Measurements from ENCODE around the gene CRISPLD2.

CRISPLD2 gene

GRCh38 chr16:84930298-84931106 lies 110.7 kb downstream of the CRISPLD2 start:
- peaks cover 0 to 33% (median 13%) of the 10 kb centered on the region in 4 donors for H3K4me1 ChIP-seq
- H3K4me3 ChIP-seq: no peak overlapping the region
- TF ChIP-seq CTCF (IDR thresholded peaks at IDR 0.05): no peak
- H3K9me3 ChIP-seq: peaks cover 0 to 4% (median 0%) of the 10 kb centered on the region in 3 donors
- no peaks in the 10 kb centered on the region for H3K27me3 ChIP-seq
- H3K36me3 ChIP-seq: no peaks in the 10 kb centered on the region
- no peak overlapping the region for H3K27ac ChIP-seq
- intact Hi-C loops (cut with DNase I; ENCODE audit: low total_unique reads): no loop called here
- no peak for DNase-seq

GRCh38 chr16:84931107-84931494 lies 111.3 kb downstream of the CRISPLD2 start:
- Histone ChIP-seq H3K4me1 (peaks cover 0 to 33% (median 13%) of the 10 kb centered on the region in 4 donors), H3K27me3 (no peaks in the 10 kb centered on the region), H3K9me3 (peaks cover 0 to 4% (median 0%) of the 10 kb centered on the region in 3 donors), H3K36me3 (no peaks in the 10 kb centered on the region), H3K4me3 (no peak overlapping the region), H3K27ac (no peak overlapping the region)
- intact Hi-C loops (cut with DNase I; ENCODE audit: low total_unique reads): no loop called here
- no peak for DNase-seq
- no peak for TF ChIP-seq CTCF (IDR thresholded peaks at IDR 0.05)

- no peak for TF ChIP-seq CTCF (IDR thresholded peaks at IDR 0.05)
- no peaks in the 10 kb centered on the region for H3K36me3 ChIP-seq
- intact Hi-C loops (cut with DNase I; ENCODE audit: low total_unique reads): no loop called here
- no peaks in the 10 kb centered on the region for H3K27me3 ChIP-seq
- H3K4me3 ChIP-seq: no peak overlapping the region
- peaks cover 0 to 33% (median 13%) of the 10 kb centered on the region in 4 donors for H3K4me1 ChIP-seq
- H3K9me3 ChIP-seq: peaks cover 0 to 4% (median 0%) of the 10 kb centered on the region in 3 donors
- no peak overlapping the region for H3K27ac ChIP-seq
- DNase-seq: no peak
Measured at GRCh38 chr16:84931506-84931905, 111.7 kb downstream of the CRISPLD2 start.

- Histone ChIP-seq H3K36me3 (no peaks in the 10 kb centered on the region), H3K27ac (peak overlapping the region in 1 of 2 donors; percentile 74), H3K27me3 (no peaks in the 10 kb centered on the region), H3K9me3 (peaks cover 0 to 4% (median 0%) of the 10 kb centered on the region in 3 donors), H3K4me3 (no peak overlapping the region), H3K4me1 (peaks cover 0 to 33% (median 13%) of the 10 kb centered on the region in 4 donors)
- no peak for DNase-seq
- intact Hi-C loops (cut with DNase I; ENCODE audit: low total_unique reads): no loop called here
- TF ChIP-seq CTCF (IDR thresholded peaks at IDR 0.05): no peak
Measured at GRCh38 chr16:84932681-84933080, 112.9 kb downstream of the CRISPLD2 start.

GRCh38 chr16:84933774-84934631 lies 114.2 kb downstream of the CRISPLD2 start:
- H3K4me1 ChIP-seq: peaks cover 0 to 20% (median 12%) of the 10 kb centered on the region in 4 donors
- H3K9me3 ChIP-seq: peaks cover 0 to 4% (median 0%) of the 10 kb centered on the region in 3 donors
- peak overlapping the region; percentile 74 to 75 for H3K27ac ChIP-seq
- peak overlapping the region; percentile 19 to 33 for H3K4me3 ChIP-seq
- no peak for TF ChIP-seq CTCF (IDR thresholded peaks at IDR 0.05)
- no peaks in the 10 kb centered on the region for H3K27me3 ChIP-seq
- peak; percentile 86 to 96 for DNase-seq
- H3K36me3 ChIP-seq: no peaks in the 10 kb centered on the region
- intact Hi-C loops (cut with DNase I; ENCODE audit: low total_unique reads): no loop called here
